NCI-H2196 treated with DMSO at 0.1 percent for 48 hours (cell line): ENCODE measurements around the gene C14orf93.

Source experiments
- DNase-seq: peaks from one replicate; lab custom pipeline; 2025; ENCODE audit not compliant: unreplicated experiment; lab: John Stamatoyannopoulos, UW

C14orf93 gene

DNA sequence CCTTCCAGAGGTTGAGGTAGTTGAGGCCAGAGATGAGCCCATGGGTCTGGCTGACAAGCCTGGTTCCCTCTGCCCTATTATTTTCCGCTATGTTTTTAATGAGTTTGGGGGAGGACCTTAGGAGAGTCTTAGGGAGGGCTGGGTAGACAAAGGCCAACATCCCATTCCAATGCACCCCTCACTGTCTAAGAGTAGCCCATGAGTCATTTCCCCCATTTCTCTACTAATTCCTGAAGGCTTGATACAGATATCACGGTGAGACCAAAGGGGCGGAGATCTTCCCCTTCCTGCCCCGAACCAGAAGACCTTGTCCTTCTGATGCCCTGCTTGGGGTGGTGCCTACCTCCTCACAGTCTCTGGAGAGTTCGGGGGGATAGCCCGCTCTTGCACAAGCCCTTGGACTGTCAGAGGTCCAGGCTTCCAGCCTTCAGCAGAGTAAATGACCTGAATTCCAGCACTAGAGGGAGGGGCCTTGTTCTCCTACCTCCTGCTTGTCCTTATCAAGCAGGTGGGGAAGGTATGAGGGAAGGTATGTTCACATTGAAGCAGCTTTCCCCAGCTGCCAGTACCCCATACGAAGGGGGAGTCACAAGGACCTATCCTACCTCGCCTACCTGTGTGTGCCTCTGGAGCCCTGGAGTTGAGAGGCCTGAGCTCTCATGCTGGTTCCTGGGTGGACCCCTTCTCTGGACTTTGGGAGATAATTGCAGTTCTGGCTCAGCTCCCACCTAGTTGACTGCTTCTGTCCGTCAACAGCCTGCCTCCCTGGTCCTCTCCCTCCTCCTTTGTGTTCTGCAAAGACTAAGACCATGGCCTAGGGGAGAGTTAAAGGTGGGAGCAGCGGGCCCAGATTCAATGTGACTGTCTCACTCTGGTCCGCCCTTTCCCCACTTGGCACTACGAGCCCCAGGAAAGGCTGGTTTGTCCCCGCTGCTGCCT is 35.7 kb upstream of the C14orf93 start:
- no peak for DNase-seq

DNA sequence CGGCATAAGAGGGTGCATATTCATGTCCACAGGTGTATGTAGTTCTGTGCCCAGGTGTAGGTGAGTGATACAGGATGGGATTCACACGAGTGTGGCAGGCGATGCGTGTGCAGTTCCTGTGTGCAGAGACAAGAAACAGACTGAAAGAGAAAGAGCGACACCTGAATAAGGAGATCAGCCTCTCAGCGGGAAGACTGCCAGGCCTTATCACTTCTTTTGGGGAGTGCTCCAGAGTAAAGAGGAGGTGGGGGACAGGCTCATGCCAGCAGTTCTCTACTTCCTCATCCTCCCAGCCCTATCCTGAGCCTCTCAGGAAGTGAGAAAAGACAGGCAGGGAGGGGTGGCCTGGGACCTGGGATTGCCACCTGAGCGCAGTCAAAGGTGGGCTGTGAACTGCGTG is 34.9 kb upstream of the C14orf93 start:
- no peak for DNase-seq

DNA sequence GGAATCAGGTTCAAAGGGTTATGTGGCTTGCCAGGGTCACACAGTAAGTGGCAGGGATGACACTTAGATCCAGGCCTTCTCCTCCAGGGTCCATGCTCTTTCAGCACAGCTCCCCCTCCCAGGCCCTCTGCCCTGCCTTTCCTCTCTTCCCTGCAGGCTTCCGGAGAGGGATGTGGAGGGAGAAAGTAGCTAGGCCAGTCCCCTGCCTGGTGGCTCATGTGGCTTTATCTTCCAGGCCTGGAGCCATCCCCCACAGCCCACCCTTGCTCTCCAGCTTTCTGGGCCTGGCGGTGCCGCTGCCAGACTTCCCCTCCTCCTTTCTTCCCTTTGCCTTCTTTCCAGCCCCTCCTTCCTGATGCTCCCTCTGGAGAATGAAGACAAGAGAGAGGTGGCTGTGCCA is 33.8 kb upstream of the C14orf93 start:
- DNase-seq = no peak

DNA sequence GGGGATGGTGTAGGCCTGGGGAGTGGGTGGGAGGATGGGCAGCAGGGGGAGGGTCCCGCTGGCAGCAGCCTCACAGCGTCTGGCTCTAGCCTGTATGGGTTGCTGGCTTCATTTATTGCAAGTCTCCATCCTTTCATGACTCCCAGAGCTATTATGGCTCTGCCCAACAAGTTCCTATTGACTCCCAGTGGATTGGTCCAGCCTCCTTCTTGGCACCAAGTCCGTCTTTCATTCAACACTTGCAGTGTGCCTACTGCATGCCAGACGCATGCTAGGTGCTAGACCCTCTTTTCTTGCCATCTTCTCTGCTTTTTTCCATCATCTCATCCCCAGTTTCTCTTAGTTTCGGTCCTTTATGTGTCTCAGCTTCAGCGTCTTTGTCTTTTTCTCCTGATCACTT is 33.2 kb upstream of the C14orf93 start:
- no peak for DNase-seq

DNA sequence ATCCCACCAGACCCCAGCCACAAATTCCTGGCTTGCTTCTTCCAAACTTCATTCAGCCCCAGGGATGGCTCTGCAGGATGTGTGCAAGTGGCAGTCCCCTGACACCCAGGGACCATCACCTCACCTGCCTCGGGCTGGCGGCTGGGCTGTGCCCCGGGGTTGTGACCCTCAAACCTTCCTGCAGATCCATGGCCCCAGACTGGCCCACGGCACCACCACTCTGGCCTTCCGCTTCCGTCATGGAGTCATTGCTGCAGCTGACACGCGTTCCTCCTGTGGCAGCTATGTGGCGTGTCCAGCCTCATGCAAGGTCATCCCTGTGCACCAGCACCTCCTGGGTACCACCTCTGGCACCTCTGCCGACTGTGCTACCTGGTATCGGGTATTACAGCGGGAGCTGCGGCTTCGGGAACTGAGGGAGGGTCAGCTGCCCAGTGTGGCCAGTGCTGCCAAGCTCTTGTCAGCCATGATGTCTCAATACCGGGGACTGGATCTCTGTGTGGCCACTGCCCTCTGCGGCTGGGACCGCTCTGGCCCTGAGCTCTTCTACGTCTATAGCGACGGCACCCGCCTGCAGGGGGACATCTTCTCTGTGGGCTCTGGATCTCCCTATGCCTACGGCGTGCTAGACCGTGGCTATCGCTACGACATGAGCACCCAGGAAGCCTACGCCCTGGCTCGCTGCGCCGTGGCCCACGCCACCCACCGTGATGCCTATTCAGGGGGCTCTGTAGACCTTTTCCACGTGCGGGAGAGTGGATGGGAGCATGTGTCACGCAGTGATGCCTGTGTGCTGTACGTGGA is 32.4 kb upstream of the C14orf93 start, which contains the start of gene PSMB11:
Gene PSMB11 (plus strand): TSS at position 51 of the 804 bp plus-strand sequence. CDS start 14 bp downstream, at position 65.
- DNase-seq = no peak

DNA sequence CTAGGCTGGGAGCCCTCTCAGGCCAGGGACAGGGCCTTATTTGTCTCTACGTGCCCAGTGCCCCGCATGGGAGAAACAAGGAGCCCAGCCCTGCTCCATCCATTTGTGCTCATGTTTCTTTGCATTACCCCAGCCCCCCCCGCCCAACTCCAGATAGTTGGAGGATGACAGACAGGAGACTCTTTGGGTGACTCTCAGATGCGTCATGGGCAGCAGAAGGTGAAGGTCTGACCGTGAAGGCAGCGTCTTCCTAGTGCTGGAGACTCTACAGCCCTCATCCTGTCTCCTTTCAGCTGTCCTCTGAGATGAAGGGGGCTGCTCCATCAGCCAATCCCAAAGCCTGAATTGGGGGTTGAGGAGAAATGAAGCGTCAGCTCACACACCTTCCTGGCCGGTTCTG is 31.8 kb upstream of the C14orf93 start:
- DNase-seq = no peak

DNA sequence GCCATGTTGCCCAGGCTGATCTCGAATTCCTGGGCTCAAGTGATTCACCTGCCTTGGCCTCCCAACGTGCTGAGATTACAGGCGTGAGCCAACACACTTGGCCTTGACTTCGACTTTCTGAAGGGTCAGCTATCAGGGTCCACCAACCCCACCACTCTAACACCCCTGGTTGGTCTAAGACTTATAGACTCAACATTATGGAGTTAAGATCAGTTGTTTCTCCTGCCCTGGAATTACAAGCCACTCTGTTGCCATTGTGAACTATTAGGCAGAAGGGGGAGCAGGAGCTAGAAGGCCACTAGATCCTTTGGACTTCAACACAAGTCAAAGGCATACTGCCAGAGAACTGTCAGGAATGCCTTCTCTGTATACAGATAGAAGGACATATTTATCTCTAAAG is 30.2 kb upstream of the C14orf93 start:
- DNase-seq = no peak

DNA sequence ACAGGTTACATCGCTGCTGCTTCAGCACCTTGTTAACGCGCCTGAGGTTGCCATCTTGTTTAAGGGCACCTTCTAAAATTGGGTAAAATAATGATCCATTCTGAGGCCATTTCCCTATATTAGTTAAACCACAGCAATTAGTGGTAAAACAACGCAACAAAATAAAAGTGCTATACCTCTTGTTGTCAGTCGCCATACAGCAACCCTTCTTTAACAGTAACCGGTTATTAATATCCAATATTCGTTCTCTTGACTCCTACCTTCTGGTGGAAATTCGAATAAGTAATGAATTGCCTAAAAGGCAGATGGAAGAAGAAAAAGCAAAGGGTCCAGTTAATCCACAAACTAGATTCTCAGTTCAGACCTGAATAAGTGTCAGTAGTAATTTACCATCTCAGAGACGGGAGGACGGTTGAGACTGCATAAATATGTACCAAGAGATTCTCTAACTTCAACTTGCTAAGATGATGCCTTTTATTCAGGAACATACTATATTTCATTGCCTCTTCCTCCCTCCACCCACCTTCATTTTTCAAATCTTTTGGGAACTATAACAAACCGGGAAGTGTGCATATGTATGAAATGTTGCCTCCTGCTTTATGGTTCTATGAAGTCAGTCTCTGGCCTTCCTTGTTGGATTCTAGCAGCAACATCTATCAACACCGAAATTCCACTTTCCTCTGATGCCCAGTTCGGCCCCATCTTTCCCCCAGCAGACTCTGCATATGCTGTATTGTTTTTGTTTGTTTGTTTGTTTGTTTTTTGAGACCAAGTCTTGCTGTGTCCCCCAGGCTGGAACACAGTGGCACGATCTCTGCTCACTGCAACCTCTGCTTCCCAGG is 25.6 kb upstream of the C14orf93 start:
- no peak for DNase-seq

DNA sequence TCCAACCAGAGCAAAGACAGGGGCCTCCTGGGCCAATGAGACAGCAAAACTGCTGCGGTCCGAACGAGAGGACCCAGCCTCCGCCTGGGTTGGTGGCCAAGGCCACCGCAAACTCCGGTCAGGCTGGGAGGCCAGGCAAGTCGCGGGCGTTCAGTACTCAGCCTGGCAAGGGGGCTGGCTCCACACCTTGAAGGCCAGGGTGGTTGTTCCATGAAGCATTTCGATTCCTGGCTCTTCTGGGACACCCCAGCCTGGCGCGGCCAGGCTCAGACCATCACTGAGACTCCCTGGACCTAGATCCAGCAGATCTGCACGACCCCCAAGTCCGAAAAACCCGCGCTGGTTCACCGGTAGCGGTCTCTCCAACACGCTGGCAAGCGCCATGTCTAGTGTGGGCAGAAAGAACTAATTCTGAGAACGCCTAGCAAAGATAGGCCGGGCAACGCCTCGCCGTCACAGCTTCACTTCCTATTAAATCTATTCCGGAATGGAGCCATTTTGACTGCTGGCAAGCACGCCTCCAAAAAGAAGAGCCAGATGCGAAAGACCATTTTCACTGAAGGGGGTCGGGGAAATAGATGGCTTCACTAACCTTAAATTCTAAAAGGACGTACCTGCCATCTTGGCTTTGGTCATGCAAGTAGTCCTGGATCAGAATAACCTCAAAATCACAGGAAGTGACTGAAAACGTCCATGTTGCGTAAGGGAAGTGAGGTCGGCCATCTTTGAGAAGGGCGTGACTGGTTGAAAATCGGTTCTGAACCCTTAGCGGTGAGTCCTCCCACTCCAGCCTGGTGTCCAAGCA is 24.8 kb upstream of the C14orf93 start, which contains the start of gene PSMB5:
Gene PSMB5 (minus strand): TSS at position 403 of the 805 bp plus-strand sequence. CDS start 19 bp downstream, at position 384.
- DNase-seq = no peak

DNA sequence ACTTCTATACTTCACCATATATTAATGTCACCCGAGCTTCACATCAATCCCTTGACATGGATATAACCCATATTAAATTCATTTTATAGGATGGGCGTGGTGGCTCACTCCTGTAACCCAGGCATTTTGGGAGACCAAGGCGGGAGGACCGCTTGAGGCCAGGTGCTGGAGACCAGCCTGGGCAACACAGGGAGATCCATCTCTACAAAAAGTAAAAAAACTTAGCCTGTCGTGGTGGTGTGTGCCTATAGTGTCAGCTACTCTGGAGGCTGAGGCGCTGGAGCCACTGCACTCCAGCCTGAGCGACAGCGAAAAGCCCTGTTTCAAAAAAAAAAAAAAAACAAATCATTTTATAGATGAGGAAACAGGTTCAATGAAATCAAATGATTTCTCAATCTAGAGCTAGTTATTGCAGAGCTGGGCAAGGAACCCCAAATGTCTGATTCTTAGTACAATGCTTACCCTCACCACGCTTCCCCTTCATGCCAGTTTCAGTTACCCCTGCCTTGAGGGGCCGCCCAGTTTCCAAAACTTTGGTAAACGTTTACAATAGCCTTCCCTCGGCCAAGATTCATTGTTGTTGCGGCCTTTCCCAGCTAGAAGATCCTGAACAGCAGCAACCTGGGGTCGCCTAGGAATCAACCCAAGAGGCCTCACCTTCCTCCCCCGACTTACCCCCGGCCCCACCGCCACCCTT is 24.0 kb upstream of the C14orf93 start:
- DNase-seq = no peak

DNA sequence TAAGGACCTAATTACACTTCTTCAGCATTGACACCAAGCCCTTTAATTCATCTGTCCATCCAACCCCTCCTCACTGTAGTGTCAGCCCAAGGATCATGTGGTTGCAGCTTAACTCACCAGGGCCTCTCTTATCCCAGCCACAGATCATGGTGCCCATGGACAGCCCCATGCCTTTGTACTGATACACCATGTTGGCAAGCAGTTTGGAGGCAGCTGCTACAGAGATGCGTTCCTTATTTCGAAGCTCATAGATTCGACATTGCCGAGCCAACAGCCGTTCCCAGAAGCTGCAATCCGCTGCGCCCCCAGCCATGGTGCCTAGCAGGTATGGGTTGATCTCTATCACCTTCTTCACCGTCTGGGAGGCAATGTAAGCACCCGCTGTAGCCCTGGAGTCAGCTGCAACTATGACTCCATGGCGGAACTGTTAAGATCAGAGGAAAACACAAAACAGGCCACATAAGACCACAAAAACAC is 23.3 kb upstream of the C14orf93 start:
- no peak for DNase-seq

DNA sequence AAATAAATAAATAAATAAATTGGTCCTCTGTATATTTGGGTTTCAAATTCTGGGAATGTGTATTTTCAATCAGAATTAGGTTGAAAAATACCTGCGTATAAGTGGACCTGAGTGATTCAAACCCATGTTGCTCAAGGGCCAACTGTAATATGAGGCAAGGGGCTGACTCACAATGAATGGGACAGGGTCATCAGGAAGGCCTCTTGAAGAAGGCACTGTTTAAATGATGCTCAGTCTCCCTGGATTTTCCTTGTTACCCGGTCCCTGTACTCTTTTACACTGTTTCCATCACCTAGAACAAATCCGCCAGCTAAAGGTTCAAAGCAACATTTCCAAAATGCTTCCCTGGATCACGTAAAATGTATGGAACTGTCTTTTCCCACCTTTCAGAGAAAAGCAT is 21.0 kb upstream of the C14orf93 start:
- DNase-seq = no peak

DNA sequence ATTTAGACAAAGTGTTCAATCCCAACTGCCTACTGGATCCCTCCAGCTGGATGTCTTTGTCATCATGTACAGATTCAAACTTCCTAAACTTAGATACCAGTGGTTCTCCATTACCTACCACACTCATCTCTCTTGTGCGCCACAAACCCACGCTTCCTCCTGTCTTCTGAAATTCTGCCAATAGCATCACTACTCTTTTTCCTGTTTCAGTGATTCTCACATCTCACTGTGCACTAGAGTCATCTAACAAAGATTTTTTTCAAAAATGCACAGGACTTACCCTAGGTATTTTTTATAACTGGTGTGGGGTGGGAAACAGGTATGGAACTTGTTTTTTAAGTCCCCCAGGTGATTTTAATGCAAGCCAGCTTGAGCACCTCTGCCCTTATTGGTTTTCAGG is 18.9 kb upstream of the C14orf93 start:
- no peak for DNase-seq

DNA sequence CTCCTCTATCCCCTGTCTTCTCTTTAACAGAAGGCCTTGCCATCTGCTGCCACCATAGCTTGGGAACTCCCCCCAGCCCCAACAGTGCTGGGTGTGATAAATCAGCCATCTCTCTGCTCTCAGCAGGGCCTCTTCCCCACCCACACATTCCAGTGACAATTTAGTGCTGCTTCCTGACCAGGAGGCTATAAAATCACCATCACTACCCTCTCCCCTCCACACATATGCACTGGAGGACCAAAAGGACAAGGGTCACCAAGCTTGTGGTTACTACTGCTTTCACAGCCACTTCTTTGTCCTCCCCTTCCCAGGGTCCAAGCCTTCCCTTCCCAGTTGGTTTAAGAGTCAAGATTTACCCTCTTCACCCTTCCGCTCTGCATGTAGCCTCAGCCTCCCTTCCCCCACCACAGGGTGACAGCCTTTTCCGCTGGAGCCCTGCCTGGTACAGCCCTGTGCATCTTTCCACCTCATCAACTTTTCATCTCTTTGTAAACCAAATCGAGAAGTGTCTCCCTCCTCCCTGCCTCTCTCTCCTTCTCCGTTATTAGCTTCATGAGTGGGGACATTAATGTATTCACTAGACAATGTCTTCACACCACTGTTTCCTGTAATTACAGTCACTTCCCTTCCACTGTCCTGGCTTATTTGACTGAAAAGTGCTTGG is 15.3 kb upstream of the C14orf93 start:
- DNase-seq = no peak

DNA sequence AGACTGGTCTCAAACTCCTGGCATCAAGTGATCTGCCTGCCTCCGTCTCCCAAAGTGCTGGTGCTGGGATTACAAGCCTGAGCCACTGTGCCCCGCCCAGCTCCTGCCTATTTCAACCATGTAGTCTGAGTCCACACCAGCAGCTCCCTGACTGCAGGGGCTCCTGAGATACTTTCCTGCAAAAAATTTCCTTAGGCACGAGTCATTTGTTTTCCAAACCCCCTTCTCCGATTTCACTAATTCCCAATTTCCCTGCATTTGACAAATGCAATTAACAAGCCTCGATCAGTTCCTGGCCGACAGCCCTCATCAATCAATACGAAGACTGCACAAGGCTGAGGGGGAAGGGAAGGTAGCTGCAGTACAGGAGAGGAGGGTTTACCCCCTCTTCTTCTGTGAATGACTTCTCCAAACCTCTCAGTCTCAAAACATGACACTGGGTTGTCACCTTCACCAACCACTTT is 14.7 kb upstream of the C14orf93 start:
- no peak for DNase-seq

DNA sequence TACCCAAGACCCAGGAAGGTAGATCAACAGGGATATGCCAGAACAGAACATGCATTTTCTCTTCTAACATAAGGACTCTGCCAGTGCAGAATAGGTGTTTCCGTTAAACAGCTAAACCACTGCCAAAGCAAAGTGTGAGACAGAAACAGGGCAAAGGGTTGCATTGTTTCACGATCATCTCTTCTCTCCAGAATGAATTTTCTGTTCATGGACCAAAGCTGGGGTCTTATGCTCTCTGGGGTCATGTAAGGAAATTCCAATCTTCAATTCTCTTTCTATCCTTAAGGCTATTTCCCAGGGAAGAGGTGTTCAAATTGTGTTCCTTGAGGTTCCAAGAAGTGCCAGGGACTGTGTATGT is 13.8 kb upstream of the C14orf93 start:
- DNase-seq = no peak

DNA sequence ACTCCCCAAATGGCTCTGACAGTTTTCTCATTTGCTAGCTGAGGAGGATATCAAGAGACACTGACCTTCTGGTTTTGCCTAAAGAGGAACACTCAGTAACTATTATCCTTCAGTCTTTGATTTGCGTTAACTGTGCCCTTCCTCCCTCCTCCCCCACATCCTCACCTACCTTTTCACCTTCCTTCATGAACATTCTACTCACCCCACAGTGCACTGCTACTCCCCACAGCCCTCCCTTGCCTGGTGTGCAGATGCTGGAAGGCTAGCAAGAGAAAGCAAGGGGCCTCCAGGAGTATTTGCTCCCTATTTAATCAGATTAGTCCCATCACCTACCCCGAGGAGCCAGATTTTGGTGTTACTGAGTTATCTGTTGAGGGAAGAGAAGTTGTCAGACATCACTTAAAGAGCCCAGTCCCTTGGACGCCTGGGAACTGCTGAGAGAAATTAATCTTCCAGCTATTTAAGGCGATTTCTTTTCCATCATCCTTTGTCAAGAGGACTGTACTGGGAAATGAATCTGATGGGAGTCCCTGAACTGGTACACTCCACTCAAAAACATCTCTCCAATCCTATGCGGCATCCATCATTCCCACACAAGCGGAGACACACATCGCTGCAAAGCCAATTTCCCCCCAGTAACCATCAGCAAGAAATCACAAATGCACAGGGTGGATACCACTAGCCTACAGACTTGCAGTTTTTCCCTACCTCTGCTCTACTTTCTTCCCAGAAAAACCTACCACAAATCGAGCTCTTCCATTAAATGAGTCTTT is 13.3 kb upstream of the C14orf93 start:
- no peak for DNase-seq

DNA sequence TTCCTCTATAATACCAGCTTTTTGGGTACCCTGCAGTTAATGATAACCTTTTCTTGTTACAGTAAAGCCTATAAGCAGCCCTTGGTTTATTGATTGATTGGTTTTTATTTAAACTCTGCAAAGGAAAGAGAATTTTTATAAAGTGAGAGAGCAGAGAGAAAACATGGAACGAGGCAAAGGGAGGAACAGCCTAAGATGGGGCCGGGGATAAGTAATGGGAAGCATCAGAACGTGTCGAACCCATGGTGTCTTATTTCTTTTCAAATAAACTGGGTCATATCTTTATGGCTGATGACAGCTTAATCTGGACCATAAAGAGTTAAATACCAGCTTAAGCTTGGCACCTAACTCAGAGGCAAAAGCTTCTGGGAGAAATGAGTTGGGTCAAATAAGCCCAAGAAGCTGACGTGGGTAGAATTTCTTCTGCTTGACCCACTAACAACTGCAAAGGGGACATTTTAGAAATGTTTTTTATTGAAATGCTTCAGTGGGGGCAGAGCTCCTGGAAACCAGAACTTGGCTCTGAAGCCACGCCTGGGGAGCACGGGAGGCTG is 12.0 kb upstream of the C14orf93 start:
- DNase-seq = no peak
